Pulmonary artery endothelial cell (primary cell): ENCODE data around the gene RSPH6A. TPM values are rescaled to one million over a fixed set of nuclear protein-coding genes. Genes with fewer than 3 reads are reported as not detected.

Experiments
- DNase-seq: peaks from one replicate; pipeline ENCODE4 v3.0.0-alpha.2; 2011; ENCODE audit warnings: low read depth, low spot score
- total RNA-seq: library from RNA; depleted of rRNA; stranded (reverse); fragments of >200 nt; gene quantifications from 2 replicates; pipeline ENCODE4 v1.2.3, GENCODE V29; 2014

The RSPH6A gene
- total RNA-seq, 1 donor from 2014 or later = 0.07 TPM

DNA sequence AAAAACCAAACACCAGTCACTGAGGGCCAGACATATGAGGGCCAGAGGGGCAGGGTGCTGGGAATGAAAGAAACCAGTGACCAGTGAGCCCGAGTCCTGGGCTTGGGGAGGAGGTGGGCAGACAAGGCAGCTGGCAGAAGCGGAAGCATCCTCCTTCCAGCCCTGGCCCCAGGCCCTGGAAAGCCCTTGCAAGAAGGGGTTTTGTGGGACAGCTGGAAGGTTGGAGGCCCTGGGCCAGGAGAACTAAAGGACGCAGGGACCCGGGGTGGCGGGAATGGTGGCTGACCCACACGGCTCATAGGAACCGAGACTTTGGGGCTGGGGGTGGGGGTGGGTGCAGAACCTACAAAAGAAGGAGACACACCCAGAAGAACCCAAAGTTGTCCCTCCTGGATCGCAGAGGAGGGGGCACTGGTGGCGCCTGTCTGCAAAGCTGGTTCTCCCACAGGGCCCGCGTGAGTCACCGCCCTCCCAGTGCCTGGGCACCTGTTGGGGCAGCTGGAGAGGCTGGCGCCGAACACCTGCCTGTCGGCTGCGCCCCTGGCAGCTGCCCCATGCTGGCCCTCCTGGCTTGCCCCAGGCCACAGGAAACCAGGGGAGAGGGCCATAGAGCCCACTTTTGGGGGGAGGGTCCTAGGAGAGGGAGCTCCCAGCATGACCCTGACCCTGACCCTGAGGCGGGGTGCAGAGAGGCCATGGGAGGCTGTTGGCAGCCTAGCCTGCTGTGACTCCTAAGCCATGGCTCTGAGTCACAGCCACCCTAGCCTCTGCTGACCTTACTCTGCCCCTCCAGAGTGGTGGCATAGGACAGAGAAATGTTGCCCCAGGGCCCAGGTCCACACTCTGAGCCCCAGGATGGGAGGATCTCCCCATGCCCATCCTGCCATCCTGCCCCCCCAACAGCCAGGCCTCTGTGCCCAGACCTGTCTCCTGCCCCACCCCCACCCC is 33.6 kb downstream of the RSPH6A start:
- no peak for DNase-seq

DNA sequence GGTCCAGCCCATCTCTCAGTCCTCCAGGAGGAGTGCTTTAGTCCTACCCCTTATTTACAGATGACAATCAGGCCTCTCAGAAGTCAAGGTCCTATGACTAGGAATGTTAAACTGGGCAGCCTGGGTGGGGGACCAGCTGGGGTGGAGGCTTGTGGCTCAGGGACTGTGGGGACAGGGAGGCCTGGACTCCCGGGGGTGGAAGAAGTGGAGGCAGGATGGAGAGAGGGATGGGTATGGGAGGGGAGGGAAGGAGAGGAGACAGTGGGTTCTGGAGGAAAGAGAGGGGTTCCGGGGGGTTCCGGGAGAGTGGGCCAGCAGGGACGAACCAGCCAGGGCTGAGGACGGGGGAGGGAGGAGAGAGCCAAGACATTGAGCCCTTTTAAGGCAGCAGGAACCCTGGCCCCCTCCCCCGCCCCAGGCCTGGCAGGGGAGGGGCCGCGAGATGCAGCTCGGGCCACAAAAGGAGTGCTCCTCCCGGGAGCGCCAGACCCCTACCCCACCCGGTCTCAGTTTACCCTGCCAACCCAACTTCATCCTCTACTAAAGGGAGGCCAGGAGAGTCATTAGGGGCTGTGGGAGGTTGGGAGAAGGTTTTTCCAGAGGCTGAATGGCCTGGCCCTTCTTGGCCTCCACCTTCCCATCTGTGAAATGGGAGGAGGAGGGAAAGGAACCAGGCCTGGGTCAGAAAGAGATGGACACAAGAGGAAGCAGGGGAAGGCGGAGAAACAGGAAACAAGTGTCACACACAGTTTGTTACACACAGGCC is 34.5 kb downstream of the RSPH6A start:
- DNase-seq = no peak

DNA sequence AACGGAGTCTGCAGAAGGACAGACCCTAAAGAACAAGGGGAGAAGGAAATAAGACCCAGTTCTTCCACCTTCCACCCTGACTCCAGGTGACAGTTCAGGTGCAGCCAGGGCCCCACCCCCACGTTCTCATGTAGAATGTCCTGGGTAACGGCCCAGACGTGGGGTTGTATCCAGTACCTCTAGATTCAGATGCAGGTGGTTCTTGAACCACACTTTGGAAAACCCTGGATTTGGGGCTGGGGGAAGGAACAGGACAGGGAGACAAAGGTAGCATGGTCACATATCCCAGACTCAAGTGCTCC is 35.0 kb downstream of the RSPH6A start:
- DNase-seq = no peak

DNA sequence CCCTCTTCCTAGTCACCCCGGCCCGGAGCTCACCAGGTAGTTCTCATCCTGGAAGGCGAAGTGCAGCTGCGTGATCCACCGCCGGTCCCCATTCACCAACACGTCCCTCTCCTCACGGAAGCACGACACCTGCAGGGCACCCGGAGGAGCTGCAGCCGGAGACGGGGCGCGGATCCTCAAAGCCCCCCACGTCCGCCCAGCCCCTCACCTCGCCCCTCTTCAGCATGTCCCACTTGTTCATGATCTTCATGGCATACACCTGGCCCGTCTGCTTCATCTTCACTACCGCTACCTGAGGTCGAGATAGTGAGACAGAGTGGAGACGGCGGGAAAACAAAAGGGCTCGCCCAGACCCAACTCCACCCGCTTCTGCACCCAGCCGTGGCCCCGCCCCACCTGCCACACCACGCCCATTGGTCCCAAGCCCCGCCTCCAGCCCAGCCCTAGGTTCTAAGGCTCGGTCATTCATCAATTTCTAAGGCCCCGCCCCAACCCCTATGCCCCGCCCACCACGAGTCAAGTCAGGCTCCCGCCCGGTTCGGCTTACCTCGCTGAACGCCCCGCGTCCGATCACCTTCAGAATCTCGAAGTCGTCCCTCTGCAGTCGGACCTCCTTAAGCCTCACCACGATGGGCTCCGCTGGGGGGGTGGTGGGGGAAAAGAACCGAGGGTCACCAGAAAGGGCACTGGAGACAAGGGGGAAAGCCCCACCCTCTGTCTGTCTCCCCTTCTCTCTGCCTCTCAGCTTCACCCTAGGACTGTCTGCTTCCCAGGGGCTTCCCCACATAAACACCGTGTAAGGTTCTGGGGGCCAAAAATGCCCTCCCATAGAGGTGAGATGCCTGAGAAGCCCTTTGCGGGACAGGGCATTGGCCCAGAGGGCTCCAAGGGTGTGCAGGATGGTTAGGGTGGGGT is 35.6 kb downstream of the RSPH6A start:
- DNase-seq = no peak

DNA sequence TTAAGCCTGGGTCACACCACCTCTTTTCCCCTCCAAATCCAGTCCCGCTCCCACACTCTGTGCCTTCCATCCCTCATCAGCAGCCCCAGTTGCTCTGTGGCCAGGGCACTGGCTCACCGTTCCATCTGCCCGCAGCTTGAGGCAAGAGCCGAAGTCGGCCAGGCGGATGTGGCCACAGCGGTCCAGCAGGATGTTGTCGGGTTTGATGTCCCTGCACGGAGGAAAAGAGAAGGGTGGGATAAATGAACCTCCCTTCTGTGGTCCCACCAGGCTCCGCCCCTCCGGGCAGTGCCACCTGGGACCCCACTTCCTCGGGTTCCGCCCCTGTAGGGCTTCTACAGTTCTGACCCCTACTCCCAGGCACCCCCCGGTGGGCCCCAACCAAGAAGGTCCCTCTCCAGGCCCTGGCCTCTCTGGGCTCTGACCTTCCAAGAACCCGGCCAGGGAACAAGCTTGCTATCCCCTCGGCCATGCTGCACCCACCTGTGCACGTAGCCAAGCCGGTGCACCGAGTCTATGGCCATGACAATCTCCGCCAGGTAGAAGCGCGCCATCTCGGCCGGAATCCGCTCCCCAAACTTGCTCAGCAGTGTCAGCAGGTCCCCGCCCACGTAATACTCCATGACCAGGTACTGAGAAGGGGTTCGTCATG is 37.0 kb downstream of the RSPH6A start:
- DNase-seq = no peak

DNA sequence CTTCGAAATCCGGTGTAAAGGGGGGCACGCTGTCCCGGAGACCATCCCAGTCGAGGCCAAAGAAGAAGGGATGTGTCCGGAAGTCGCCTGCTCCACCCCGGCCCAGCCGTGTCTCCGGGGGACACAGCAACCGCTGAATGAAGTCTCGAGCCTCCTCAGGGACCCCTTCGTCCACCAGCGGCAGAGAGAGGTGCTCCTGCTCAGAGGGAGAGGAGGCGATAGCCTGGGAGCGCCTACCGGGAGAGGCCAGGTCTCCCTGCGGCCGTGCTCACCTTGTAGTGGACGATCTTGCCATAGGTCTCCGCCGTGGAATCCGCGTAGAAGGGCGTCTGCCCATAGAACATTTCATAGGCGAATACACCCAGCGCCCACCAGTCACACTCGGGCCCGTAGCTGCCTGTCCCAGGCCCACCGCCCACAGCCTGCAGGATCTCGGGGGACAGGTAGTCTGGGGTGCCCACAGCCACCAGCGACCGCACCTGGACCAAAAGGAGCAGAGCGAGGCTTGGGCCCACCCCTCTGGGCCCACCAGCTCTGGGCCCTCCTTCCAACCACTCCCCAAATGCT is 37.6 kb downstream of the RSPH6A start:
- no peak for DNase-seq

DNA sequence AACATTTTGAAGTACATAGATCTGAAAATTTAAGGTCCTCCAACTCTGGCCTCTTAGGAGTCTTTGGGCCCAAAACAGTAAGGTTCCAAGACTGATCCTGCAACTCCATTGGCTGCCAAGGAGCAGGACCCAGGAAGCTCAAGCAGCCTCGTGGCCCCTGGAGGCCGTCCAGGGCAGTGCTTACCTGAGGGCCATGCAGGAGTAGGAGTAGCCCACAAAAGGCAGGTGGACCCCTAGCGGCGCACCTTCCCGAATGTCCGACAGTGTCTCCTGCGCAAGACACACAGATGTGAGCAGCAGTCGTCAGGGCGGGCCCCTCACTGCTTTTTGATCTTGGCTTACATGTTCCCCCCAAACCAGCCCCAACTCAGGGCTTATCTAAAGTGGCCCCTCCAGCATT is 40.3 kb downstream of the RSPH6A start:
- DNase-seq = no peak

DNA sequence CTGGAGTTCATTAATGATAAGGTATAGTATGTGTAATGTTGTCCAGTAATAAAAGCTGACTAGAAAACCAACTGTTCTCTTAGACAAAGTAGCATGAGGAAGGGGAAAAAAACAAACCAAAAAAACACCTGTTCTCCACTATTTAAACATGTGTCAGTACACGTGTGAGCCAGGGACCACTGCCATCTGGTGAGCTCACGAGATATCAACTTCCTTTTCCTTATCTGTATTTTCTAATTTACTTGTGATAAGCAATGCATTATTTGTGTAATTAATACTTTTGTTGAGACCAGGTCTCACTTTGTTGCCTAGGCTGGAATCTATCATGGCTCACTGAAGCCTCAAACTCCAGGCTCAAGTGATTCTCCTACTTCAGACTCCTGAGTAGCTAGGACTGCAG is 41.7 kb downstream of the RSPH6A start:
- DNase-seq = no peak

DNA sequence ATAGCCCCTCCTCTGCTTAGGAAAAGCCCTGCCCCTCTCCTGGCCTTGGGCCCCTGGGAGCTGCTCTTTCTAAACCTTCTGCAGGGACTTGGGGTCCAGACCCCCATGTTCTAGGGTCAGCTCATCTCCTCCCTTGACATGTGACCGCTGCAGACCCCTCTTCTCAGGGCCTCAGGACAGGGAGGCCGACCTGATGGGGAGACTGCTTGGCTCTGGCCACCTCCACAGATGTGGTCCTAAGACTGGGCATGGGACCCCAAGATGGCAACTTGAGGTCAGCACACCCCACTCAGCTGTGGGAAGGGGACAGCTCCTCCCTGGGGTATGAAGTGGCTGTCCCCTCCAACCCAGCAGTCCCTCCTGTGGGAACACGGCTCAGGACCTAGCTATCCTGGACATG is 42.2 kb downstream of the RSPH6A start:
- DNase-seq = no peak

DNA sequence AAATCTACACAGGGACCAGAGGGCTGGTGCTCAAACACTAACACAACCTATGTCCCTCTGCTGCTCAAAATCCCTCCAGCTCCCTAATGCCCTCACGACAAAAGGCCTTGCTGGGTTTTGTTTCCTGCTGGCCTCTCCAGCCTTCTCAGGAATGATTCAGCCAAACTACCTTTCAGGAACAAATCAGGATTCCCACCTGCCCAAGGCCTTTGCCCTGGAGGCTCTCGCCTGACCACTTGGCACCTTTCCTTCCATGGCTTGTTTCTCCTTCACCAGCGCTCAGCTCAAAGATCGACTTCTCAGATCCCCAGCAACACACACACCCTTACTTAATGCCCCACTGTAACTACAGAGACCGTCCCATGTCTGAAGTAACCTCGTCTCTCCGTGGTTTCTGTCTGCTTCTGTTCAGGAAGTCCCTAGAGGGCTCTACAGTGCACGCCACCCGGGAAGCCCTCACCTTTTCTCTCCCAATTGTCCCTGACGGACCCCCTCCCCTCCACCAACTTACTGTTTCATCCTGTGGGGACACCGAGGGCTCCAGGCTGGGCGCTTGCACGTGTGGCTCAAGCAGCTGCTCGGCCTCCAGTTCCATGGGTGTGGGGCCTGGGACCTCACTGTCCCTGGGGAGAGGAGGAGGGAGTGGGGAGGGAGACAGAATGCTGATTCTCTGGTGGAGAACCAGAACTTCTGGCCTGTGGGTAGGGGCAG is 42.8 kb downstream of the RSPH6A start:
- DNase-seq = no peak

DNA sequence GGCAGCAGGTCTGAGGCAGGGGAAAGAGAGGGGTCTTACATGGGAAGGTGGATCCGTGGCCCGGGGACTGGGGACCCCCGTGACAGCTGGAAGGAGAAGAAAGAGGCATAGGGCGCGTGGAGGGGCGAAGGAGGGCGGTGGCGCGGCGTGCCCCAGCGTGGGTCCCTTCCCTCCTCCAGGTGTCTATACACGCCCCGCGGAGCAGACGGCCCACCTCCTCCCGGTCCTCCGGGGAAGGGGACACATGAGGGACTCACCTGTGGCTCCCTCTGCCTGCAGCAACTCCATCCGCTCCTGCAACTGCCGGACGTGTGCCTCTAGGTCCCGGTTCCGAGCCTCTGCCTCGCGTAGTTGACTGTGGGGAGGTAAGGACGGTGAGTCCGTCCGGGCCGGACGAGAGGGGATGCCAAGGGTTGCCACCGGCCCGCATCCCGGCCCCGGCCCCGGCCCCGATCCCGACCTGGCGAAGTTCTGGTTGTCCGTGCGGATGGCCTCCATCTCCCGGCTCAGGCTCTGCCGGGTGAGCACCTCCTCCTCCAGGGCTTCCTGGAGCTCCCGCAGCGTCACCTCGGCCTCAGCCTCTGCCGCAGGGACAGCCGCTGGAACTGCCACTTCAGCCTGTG is 43.7 kb downstream of the RSPH6A start:
- DNase-seq = no peak

DNA sequence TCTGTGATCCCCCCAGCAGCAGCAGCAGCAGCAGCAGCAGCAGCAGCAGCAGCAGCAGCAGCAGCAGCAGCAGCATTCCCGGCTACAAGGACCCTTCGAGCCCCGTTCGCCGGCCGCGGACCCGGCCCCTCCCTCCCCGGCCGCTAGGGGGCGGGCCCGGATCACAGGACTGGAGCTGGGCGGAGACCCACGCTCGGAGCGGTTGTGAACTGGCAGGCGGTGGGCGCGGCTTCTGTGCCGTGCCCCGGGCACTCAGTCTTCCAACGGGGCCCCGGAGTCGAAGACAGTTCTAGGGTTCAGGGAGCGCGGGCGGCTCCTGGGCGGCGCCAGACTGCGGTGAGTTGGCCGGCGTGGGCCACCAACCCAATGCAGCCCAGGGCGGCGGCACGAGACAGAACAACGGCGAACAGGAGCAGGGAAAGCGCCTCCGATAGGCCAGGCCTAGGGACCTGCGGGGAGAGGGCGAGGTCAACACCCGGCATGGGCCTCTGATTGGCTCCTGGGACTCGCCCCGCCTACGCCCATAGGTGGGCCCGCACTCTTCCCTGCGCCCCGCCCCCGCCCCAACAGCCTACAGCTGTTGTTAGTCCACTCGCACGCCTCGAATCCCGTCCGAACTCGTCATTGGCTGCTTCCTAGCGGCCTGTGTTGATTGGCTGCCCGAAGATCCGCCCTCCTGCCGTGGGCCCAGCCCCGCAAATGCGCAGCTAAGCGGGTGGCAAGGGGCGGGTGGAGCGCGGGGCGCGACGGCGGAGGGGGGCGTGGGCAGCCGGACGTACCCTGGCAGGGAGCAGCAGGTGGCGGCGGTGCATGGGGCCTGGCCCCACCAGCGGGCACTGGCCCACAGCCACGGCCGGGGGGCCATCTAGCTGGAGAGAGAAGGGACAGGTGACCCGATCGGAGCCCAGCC is 44.7 kb downstream of the RSPH6A start:
- peak; percentile 95 for DNase-seq

DNA sequence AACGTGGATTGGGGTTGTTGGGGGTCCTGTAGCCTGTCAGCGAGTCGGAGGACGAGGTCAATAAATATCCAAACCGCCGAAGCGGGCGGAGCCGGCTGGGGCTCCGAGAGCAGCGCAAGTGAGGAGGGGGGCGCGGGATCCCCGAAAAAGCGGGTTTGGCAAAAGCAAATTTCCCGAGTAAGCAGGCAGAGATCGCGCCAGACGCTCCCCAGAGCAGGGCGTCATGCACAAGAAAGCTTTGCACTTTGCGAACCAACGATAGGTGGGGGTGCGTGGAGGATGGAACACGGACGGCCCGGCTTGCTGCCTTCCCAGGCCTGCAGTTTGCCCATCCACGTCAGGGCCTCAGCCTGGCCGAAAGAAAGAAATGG is 45.3 kb downstream of the RSPH6A start:
- no peak for DNase-seq

DNA sequence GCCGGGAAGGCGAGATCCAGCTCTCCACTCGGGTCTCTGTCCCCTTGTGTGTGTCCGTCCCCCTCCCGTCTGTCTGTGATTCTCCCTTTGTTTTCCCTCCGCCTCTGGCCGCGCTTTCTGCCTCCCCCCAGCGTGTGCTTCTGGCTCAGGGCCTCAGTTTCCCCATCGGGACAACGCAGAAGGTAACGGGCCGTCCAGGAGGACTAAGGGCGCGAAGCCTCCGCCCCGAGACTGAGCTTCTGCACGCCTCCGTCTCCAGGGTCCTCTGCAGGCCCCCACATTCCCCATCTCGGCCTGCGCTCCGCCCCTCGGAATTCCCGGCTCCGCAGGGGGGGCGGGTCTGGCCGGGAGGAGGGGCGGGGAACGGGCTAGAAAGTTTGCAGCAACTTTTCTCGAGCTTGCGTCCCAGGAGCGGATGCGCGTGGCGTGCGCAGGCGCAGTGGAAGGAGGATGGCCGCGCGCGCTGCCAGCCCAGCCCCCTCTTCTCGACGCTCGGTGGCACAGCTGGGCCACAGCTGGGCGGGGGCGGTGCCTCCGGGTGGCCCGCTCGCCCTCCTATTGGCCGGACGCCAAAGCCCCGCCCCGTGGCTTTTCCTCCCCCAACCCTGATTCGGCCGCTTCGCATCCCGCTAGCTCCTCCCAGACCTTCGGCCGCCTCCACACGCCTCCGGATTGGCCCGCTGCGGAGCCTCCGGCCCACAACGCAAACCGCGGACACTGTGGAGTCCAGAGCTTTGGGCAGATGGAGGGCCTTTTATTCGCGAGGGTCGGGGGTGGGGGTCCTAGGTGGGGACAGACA is 45.9 kb downstream of the RSPH6A start, which contains the start of gene SIX5:
TSS of gene SIX5 (minus strand) at position 269 of the 799 bp plus-strand sequence. CDS start 408 bp downstream, outside the sequence.
- peak; percentile 90 for DNase-seq

DNA sequence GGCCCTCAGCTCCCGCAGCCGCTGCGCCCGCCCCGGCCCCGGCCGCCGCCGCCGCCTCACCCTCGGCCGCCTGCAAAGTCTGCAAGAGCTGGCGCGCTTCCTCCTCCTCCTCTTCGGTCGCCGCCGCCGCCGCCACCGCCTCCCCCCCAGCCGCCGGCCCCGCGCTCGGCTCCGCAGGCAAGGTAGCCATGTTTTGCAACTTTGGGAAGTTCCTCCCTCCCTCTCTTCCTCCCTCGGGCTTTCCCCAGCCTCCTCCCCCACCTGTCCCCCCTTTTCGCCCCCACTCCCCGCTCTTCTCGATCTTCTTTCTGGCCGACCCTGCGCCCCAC is 46.5 kb downstream of the RSPH6A start:
- DNase-seq = no peak

DNA sequence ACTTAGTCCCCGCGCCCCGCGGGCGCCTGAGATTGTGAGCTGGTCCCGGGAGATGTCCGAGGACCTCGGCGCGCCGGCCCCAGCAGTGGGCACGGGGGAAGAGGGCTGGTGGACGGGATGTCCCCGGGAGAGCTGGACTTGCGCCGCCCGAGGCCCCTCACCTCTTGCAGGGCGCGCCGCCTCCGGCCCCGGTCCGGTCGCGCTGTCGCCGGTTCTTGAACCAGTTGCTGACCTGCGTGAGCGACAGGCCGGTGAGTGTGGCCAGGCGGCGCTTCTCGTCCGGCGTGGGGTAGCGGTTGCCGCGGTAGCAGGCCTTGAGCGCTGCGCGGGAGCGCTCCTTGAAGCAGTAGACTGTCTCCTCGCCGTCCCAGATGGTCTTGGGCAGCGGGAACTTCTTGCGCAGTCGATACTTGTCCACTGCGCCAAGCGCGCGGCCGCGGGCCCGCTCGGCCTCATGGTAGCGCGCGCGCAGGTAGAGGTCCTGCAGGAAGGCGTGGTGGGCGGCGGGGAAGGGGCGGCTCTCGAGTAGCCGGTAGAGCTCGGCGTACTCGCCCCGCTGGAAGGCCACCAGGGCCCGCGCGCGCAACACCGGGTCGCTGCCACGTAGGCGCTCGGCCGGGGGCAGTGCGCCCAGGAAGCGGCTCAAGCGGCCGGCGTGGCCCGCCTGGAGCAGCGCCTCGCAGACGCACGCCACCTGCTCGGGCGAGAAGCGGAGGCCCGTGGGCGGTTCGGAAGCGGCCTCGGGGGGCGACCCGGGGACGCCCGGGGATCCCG is 47.0 kb downstream of the RSPH6A start:
- no peak for DNase-seq

DNA sequence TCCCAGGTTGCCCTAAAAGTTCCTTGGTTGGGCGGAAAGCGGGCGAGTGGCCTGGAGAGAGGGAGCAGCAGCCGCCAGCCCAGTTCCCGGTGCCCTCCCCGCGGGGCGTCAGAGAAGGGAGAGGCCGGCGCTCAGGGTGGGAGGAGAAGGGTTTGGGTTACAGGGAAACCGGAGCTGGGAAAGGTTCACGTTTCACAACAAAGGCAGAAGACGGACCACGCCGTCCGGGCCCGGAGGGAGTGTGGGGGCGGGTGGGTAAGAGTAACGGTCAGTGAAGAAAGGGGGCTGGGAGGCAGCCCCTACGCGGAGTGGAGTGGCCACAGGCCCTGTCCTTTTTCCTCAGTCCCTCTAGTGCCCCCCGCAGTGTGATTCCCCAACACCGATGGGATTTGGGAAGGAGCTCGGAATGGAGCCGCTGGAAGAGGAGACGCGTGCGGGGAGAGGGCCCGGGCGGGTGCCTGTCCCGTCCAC is 47.7 kb downstream of the RSPH6A start:
- no peak for DNase-seq
